GM12878 (cell line): ENCODE data around the gene CLEC4G. TPM values are rescaled to one million over a fixed set of nuclear protein-coding genes. Genes with fewer than 3 reads are reported as not detected.

Experiments used
- CBFB ChIP-seq: IDR thresholded peaks from 2 replicates; pipeline ENCODE4 v1.6.1; 2016; ENCODE audit warnings: antibody characterized with exemption, low read depth
- CEBPB ChIP-seq, 2 experiments: fragments of 150-350 bp in 1 of 2; IDR thresholded peaks; 2 replicates each; pipeline ENCODE4 v1.6.1; 2012 to 2014; ENCODE audit warnings: low read depth in 2 of 2, low read length in 2 of 2, borderline replicate concordance in 1 of 2, inconsistent platforms in 1 of 2
- CHD2 ChIP-seq: IDR thresholded peaks from 2 replicates; pipeline ENCODE4 v1.6.1; 2011; ENCODE audit warnings: low read depth, low read length, improper control_type of control experiment, borderline replicate concordance
- EED ChIP-seq: sonication (generic); IDR thresholded peaks from 2 replicates; pipeline ENCODE4 v1.6.1; 2016; ENCODE audit warnings: antibody characterized with exemption, low read depth
- EGR1 ChIP-seq, 2 experiments: IDR thresholded peaks; 1 replicate in 1 of 2; 2 replicates in 1 of 2; pipeline ENCODE4 v1.6.1; 2011 to 2012; ENCODE audit warnings: low read depth in 2 of 2, low read length in 2 of 2, borderline replicate concordance in 1 of 2, mild to moderate bottlenecking in 1 of 2, moderate library complexity in 1 of 2
- ETV6 ChIP-seq, 2 experiments: fragments of 450-650 bp in 1 of 2; IDR thresholded peaks in 1 of 2; conservative IDR thresholded peaks in 1 of 2; 2 replicates each; pipeline ENCODE4 v1.6.1; 2014; ENCODE audit warnings: antibody characterized with exemption in 1 of 2, borderline replicate concordance in 1 of 2, low read depth in 1 of 2, mild to moderate bottlenecking in 1 of 2, moderate library complexity in 1 of 2
- GATAD2B ChIP-seq: fragments of 450-650 bp; conservative IDR thresholded peaks from 2 replicates; pipeline ENCODE4 v1.6.1; 2017; ENCODE audit warnings: low read depth, mild to moderate bottlenecking, moderate library complexity
- IKZF1 ChIP-seq: fragments of 450-650 bp; conservative IDR thresholded peaks from 2 replicates; pipeline ENCODE4 v1.6.1; 2017; ENCODE audit warnings: antibody characterized with exemption, mild to moderate bottlenecking
- MTA2 ChIP-seq: fragments of 450-650 bp; IDR thresholded peaks from 2 replicates; pipeline ENCODE4 v1.6.1; 2016; ENCODE audit warnings: low read depth, mild to moderate bottlenecking, moderate library complexity
- MTA3 ChIP-seq: IDR thresholded peaks from 2 replicates; pipeline ENCODE4 v1.6.1; 2012; ENCODE audit warnings: low read length, inconsistent platforms, borderline replicate concordance
- NFIC ChIP-seq: IDR thresholded peaks from 2 replicates; pipeline ENCODE4 v1.6.1; 2012; ENCODE audit warnings: low read depth, mild to moderate bottlenecking, inconsistent platforms, low read length, moderate library complexity
- NR2F1 ChIP-seq: fragments of 450-650 bp; conservative IDR thresholded peaks from 2 replicates; pipeline ENCODE4 v1.6.1; 2017; ENCODE audit warnings: mild to moderate bottlenecking
- PML ChIP-seq: IDR thresholded peaks from 2 replicates; pipeline ENCODE4 v1.6.1; 2012; ENCODE audit warnings: low read length, inconsistent platforms
- RAD21 ChIP-seq: IDR thresholded peaks from 2 replicates; pipeline ENCODE4 v1.6.1; 2011; ENCODE audit warnings: mild to moderate bottlenecking, low read depth, low read length, moderate library complexity; ENCODE audit not compliant: insufficient read depth
- SRF ChIP-seq, 2 experiments: IDR thresholded peaks; 2 replicates each; pipeline ENCODE4 v1.6.1; 2011; ENCODE audit warnings: low read depth in 2 of 2, low read length in 2 of 2, mild to moderate bottlenecking in 1 of 2, moderate library complexity in 1 of 2
- TCF7 ChIP-seq: IDR thresholded peaks from 2 replicates; pipeline ENCODE4 v1.6.1; 2014; ENCODE audit warnings: antibody characterized with exemption, borderline replicate concordance
- YY1 ChIP-seq: IDR thresholded peaks from 2 replicates; pipeline ENCODE4 v1.6.1; 2011; ENCODE audit warnings: low read depth, mild to moderate bottlenecking, low read length
- ZNF384 ChIP-seq: IDR thresholded peaks from 2 replicates; pipeline ENCODE4 v1.6.1; 2012; ENCODE audit warnings: low read depth, mild to moderate bottlenecking, low read length, improper control_type of control experiment, borderline replicate concordance
- ZNF622 ChIP-seq: fragments of 450-650 bp; IDR thresholded peaks from 2 replicates; pipeline ENCODE4 v1.6.1; 2017; ENCODE audit warnings: mild to moderate bottlenecking, inconsistent platforms
- polyA plus RNA-seq, 11 experiments: library from polyadenylated mRNA; depleted of rRNA in 4 of 11; unstranded in 6 of 11; stranded (reverse) in 5 of 11; fragments of >200 nt; fragmentation: Nextera tagmentation in 4 of 11; fragmentation: Illumina TruSeq in 1 of 11; extraction: Ambion mirVana in 4 of 11; extraction: Trizol in 1 of 11; gene quantifications; 1 replicate in 1 of 11; 2 replicates in 10 of 11; pipeline versions ENCODE4 v1.2.1 to v1.2.3, GENCODE V29; 2011 to 2016; ENCODE audit warnings: inconsistent platforms in 2 of 11, missing spikeins in 2 of 11, low read depth in 1 of 11
- total RNA-seq, 4 experiments: library from RNA; depleted of rRNA in 3 of 4; stranded (reverse); fragments of >200 nt in 3 of 4; fragmentation: Illumina TruSeq in 1 of 4; extraction: Trizol in 1 of 4; gene quantifications; 2 replicates each; pipeline versions ENCODE4 v1.2.1 to v1.2.3, GENCODE V29; 2013 to 2021
- TF ChIP-seq, protein P1 (sequence below): IDR thresholded peaks from 2 replicates; pipeline ENCODE4 v1.6.1; 2012; ENCODE audit warnings: low read length, inconsistent platforms
- TF ChIP-seq, protein P2 (sequence below): fragments of 450-650 bp; IDR thresholded peaks from 2 replicates; pipeline ENCODE4 v1.6.1; 2017; ENCODE audit warnings: mild to moderate bottlenecking, moderate library complexity

Gene CLEC4G
- total and polyA plus RNA-seq, 10 of the 15 experiments (the other 5 are each of a cell fraction or from before 2014, with no cell fraction given): 0.04 TPM; not detected in 9

DNA sequence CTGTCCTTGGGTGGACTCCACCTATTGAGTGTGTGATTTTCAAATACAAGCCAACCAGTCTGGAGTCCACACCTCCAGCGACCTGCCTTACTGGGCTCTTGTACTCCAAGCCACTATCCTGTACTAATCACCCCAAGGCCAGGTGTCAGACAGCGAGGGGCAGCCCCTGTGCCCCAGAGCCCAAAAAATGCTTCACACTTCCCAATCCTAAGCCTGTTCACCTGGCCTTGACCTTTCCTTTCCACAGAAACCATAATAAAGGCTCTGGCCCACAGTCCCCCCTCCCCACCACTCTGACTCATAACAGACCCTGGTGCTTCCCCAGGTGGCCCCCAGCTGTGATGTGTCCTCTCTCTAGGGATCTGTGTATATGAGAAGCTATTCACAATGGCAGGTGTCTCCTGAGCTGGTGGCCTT lies 11.5 kb upstream of the CLEC4G start (continued):
- TF ChIP-seq MTA2 (peak; percentile 75; the same call in 1 of the 2 replicates), IKZF1 (peak; percentile 97), NFIC (peak; percentile 97), CBFB (peak; percentile 83), TCF7 (0 out of 2 replicates have a peak, but pooled peaks have one; percentile 53), SRF (IDR thresholded peaks at IDR 0.05; ENCODE audit: low read depth in 2 of 2, low read length in 2 of 2) (peak in 1 of 2 experiments; percentile 77; a peak in 2 of 4 replicates), ZNF622 (no peak), ZNF384 (no peak), CHD2 (no peak; the same call in 1 of the 2 replicates), RAD21 (no peak), GATAD2B (no peak), EGR1 (IDR thresholded peaks at IDR 0.05; ENCODE audit: borderline replicate concordance in 1 of 2, low read depth in 2 of 2, low read length in 2 of 2) (no peak), YY1 (peak; percentile 74; the same call in 1 of the 2 replicates), MTA3 (peak; percentile 75; the same call in 1 of the 2 replicates), NR2F1 (peak; percentile 95), ETV6 (conservative IDR thresholded peaks at IDR 0.05 in 1 of 2, IDR thresholded peaks at IDR 0.05 in 1 of 2; ENCODE audit: borderline replicate concordance in 1 of 2, low read depth in 1 of 2) (peak in 1 of 2 experiments; percentile 82; a peak in 2 of 4 replicates), PML (peak; percentile 65; the same call in 1 of the 2 replicates), CEBPB (IDR thresholded peaks at IDR 0.05; ENCODE audit: borderline replicate concordance in 1 of 2, low read depth in 2 of 2, low read length in 2 of 2) (0 out of 4 replicates have a peak, but pooled peaks of 1 of the 2 experiments have one; percentile 76), EED (peak; percentile 100)
- TF ChIP-seq, protein P1, sequence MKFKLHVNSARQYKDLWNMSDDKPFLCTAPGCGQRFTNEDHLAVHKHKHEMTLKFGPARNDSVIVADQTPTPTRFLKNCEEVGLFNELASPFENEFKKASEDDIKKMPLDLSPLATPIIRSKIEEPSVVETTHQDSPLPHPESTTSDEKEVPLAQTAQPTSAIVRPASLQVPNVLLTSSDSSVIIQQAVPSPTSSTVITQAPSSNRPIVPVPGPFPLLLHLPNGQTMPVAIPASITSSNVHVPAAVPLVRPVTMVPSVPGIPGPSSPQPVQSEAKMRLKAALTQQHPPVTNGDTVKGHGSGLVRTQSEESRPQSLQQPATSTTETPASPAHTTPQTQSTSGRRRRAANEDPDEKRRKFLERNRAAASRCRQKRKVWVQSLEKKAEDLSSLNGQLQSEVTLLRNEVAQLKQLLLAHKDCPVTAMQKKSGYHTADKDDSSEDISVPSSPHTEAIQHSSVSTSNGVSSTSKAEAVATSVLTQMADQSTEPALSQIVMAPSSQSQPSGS: peak; percentile 92
- TF ChIP-seq, protein P2, sequence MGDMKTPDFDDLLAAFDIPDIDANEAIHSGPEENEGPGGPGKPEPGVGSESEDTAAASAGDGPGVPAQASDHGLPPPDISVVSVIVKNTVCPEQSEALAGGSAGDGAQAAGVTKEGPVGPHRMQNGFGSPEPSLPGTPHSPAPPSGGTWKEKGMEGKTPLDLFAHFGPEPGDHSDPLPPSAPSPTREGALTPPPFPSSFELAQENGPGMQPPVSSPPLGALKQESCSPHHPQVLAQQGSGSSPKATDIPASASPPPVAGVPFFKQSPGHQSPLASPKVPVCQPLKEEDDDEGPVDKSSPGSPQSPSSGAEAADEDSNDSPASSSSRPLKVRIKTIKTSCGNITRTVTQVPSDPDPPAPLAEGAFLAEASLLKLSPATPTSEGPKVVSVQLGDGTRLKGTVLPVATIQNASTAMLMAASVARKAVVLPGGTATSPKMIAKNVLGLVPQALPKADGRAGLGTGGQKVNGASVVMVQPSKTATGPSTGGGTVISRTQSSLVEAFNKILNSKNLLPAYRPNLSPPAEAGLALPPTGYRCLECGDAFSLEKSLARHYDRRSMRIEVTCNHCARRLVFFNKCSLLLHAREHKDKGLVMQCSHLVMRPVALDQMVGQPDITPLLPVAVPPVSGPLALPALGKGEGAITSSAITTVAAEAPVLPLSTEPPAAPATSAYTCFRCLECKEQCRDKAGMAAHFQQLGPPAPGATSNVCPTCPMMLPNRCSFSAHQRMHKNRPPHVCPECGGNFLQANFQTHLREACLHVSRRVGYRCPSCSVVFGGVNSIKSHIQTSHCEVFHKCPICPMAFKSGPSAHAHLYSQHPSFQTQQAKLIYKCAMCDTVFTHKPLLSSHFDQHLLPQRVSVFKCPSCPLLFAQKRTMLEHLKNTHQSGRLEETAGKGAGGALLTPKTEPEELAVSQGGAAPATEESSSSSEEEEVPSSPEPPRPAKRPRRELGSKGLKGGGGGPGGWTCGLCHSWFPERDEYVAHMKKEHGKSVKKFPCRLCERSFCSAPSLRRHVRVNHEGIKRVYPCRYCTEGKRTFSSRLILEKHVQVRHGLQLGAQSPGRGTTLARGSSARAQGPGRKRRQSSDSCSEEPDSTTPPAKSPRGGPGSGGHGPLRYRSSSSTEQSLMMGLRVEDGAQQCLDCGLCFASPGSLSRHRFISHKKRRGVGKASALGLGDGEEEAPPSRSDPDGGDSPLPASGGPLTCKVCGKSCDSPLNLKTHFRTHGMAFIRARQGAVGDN: no peak
